Activated CD8-positive, alpha-beta memory T cell treated with anti-CD3 and anti-CD28 coated beads, Interleukin-2, amount 50 U/mL, for 24 hours (primary cell): ENCODE results near the gene MAMDC2.

Source experiments
- DNase-seq: peaks from one replicate; pipeline ENCODE4 v3.0.0-alpha.2; 2020; ENCODE audit errors: extremely low read depth

Gene MAMDC2

DNA sequence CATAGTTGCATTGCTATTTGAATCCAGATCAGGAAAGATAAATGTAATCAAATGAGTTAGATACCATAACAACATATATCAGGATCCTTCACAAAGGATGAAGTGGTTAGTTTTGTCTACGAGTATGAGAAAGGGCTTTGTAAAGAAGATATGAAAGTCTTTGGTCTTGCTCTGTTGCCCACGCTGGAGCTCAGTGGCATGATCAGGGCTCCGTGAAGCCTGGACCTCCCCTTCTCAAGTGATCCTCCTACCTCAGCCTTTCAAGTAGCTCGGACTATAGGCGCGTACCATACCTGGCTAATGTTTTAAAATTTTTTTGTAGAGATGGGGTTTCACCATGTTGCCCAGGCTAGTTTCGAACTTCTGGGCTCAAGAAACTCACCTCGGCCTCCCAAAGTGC lies 217.0 kb downstream of the MAMDC2 start:
- no peak for DNase-seq

DNA sequence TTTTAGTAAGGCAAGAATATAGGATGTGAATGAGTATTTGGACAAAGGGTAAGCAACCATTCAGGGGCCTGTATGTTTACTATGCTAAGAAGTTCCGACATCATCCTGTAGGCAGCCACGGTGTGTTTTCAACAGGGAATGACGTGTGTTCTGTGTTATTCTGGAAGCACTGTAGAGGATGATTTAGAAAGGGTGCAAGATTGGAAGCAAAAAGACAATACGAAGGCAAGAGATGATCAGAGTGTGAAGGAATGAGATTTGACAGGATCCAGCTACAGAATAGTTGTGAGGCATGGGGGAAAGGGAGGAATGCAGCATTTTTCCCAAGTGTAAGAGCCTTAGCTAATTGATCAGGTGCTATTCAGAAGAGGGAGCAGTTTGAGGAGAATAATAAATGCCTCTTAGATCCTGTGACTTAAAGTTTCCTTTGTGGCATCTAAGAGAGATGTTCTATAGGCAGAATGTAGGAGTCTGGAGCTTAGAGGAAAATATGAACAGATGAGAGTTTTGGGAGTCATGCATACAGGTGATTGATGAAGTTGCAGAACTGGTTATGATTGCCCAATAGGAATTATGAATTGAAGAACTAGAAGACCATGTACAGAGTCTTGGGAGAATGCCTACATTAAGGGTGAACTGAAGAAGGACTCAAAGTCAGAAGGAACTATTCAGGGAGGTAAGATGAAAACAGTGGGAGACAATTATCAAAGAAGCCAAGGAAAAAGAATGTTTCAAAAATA lies 217.7 kb downstream of the MAMDC2 start:
- no peak for DNase-seq

DNA sequence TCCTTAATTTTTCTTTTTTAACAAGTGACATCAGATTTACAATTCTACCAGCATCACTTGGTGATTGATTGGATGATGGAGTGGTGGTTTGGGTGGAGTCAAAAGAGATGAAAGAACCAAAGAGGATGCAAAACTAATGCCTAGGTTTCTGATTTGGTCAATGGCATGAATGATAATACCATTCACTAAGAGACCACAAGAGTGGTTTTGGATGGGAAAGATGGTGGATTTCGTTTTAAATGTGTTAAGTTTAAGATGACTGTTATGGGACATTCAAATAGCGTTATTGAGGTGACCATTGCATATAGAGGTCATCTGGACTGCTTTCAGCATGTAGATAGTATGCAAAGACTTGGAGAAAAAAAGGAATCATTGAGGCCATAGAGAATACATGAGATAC lies 218.7 kb downstream of the MAMDC2 start:
- no peak for DNase-seq

DNA sequence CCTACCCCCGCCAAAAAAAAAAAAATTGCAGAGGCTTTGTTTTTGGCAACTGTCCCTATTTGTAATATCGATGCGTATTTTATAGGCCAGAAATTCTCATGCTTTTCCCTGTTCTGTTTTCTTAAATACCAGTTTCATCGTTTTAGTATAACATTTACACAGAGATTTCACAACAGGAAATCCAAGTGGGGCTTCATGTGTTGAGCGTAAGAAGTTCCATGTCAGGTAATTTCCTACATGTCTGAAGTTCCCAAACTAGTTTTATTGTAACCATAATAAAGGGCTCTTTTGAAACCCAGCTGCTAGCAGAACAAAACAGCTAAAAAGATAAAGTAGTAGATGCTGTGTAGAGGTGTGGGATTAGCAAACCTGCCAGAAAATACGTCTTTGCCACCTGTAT lies 219.3 kb downstream of the MAMDC2 start:
- DNase-seq = no peak

DNA sequence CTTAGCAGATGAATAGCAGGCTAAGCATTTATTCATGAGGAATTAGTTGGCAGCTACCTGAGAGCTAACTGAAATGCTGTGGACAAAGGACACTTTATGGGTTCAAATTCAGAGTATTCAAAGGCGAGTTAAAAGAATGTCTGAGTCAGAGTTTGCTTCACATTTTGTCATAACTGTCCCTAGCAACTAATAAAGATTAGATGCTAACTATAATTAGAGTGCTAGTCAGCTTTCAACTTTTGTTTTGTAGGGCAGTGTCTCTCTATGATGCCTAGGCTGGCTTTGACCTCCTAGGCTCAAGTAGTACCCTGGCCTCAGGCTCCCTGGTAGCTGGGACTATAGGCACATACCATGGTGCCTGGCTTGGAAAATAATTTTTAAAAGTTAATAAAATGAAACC lies 219.8 kb downstream of the MAMDC2 start:
- no peak for DNase-seq
